GM21390 (cell line): ENCODE results near the gene SMCO3.

Experiments
- ATAC-seq: cut with Tn5 transposase; IDR thresholded peaks from one replicate; pipeline ENCODE4 v1.9.1; 2021; ENCODE audit not compliant: unreplicated experiment

SMCO3 gene

DNA sequence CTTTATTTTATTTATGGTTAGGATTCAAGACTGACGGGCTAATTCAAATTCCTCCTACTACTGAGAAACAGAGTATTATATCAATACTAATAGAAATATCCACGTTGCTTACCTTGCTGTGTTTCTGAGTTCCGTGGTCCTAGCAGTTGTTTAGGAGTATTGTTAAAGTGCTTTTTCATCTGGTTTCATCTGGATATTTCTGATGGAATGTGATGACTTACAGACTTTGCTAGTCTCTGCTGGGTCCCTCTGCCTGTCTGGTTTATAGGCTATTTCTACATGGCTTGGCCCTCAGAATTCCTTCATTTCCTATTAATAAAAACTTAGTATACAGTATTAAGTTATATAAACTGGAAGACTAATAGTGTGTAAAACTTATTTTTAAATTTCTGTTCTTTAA, at the start of gene SMCO3:
Gene SMCO3 (minus strand): TSS at position 169 of the 400 bp plus-strand sequence. CDS start 7,502 bp downstream, outside the sequence.
- no peak for ATAC-seq

DNA sequence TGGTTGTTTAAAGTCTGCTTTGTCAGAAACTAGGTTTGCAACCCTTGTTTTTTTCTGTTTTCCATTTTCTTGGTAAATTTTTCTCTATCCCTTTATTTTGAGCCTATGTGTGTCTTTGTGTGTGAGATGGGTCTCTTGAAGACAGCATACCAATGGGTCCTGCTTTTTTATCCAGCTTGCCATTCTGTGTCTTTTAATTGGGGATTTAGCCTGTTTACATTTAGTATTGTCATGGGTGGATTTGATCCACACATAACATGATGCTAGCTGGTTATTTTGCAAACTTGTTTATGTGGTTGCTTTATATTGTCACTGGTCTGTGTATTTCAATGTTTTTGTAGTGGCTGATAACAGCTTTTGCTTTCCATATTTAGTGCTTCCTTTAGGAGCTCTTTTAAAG, 46.5 kb upstream of the SMCO3 start:
- no peak for ATAC-seq

DNA sequence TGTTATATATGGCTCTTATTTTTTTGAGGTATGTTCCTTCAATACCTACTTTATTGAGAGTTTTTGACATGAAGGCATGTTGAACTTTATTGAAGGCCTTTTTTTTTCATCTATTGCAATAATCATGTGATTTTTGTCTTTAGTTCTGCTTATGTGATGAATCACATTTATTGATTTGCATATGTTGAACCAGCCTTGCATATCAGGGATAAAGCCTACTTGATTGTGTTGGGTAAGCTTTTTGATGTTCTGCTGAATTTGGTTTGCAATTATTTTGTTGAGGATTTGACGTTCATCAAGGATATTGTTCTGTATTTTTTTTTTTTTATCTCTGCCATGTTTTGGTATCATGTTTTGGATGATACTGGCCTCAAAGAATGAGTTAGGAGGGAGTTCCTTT, 44.5 kb upstream of the SMCO3 start:
- ATAC-seq = no peak

DNA sequence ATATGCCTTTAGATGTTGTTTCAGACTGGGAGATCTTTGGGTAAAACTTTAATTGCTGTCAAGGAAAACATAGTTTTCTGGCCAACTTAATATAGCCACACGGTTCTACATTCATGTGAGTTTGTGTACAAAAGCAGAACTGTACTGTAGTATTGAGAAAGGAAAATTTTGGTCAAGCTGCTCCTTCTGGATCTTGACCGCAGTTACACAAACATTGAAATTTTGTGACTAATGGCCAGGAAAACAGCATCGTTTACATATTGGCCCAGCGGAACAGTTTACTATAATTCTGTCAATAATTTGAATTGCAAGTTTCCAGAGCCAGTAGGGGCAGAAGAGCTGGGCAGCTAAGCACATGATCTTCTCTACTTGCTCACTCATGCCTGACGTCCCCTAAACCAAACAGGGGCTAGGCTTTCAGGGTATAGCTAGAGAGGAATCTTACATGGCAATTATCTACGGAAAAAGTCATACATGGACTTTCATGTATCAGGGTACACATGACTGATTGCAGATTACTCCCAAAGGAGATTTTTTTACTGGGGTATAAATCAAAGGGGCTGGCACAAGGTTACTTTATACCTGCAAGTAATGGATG, 40.7 kb upstream of the SMCO3 start:
- no peak for ATAC-seq

DNA sequence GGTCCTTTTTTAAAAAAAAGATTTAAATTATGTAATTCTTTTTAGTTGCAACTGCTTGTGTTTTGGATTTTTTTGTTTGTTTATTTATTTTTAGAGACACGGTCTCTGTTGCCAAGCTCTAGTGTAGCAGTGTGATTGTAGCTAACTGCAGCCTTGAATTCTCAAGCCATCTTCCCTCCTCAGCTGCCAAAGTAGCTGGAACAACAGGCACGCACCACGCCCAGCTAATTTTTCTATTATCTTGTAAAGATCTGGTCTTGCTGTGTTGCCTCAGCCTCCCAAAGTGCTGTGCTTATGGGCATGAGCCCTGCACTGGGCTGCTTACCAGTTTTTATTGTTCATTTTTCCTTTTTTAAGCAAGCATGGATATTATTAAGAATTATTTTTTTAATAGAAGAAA, 40.0 kb upstream of the SMCO3 start:
- ATAC-seq = no peak

DNA sequence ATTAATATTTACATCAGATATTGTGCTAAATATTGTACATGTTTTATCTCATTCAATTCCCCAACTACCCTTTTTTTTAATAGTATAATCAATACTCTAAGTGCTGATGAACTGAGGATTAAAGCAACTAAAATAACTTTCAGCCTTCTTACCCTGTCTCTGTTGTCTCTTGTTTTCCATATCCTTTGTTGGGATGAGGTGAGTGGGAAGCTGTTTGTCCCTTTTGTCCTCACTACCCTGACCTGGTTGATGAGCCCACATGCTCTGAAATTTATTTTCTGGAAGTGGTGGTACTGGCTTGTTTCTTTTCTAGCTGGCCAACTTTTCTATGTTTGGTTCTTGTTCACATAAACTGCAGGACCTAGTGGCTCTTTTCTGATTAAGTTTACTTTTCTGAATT, 38.9 kb upstream of the SMCO3 start:
- no peak for ATAC-seq

DNA sequence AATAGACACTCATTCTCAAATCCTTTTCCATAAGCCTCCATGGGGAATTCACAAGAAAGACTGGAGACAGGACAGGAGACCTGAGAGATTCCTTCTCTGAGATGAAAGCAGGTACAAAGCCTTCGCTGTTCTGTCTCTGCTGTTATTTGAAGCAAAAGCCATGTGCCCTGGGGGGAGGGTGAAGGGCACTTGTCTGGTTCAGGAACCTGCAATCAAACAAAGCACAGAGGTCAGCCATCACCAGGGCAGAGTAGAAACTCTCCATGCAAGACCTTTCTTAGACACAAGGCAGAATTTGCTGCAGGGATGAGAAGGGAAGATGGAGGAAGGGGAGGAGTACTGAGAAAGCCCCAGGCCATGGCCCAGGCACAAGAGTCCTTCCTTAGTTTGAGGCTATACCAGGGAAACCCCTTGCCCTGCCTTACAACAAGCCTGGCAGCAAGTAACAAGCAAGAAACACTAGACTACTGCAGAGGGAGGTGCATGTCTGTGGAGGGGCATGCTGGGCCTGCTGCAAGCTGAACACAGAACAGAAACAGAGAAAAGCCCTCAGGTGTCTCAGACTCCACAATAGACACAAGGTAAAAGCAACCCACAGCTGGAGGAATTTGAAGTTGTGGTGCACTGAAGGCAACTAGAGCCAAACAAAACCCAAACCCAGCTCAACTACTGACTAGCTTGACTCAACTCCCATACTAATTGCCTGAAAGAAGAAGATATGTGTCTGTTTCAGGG, 37.1 kb upstream of the SMCO3 start:
- ATAC-seq = peak; percentile 84

DNA sequence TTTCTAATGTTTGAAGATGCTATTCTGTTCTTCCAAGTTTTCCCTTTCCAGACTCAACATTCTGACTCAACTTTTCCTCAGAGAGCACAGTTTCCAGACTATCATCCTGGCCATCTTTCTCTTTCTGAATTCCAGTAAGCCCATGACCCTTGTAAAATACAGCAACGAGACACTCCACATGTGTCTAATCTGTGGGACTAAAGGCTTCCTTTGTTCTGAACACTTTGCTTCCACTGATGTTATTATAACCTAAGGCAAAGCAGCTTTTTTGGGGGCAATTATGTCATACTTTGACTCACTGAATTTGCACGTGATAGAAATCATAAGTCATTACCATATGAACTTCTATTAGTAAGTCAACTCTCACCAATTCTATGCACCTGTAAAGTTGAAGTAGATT, 35.7 kb upstream of the SMCO3 start:
- ATAC-seq = no peak

DNA sequence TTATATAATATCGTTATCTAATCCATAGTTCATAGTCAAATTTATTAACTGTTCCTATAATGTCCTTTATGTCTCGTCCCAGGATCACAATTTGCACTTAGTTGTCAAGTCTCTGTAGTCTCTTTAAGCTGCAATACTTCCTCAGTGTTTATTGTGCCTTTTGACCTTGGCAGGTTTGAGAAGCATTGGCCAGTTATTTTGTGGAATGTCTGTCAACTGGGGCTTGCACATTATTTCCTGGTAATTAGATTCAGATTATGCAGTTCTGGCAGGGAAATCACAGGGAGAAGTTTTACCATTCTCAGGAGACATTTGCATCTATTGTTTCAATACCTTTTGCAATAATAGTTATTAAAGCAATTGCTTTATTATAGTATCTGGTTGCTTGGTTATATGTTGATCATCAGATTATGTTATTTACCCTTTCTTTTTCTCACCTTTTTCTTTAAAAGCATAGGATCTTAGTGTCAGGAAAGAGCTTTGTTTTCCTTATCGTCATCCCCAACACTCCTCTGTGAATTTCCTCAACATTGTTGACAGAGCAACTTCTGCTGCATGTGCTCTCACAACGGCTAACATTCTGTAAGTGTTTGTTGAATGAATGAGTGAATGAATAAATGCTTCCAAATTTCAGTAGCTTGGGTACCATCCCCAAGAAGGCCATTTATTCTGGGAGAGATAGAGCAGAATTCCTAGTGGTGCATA, 33.0 kb upstream of the SMCO3 start:
- ATAC-seq = no peak

DNA sequence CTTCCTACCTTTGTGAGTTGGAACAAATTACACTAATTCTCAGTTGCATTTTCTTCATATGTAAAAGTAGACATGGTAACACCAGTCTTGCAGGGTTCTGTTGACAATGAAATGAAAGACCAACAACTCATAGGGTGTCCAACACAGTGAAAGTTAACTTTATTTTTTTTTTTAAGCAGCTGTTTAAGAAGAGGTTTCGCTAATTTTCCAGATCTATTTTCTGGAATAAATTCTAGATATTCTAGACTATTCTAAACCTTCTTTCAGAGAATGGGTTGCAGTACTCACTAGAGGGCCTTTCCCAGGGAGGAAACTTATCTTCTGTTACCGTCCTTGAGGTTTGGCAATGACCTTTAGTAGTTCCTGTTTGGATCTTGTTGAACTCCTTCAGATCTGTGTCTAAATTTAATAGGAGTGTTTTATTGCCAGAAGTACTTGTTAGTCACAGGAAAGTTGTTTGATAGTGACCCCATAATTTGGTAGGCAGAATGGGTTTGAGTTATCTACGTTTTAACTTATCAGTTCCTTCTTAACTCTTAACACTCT, 32.1 kb upstream of the SMCO3 start:
- no peak for ATAC-seq

DNA sequence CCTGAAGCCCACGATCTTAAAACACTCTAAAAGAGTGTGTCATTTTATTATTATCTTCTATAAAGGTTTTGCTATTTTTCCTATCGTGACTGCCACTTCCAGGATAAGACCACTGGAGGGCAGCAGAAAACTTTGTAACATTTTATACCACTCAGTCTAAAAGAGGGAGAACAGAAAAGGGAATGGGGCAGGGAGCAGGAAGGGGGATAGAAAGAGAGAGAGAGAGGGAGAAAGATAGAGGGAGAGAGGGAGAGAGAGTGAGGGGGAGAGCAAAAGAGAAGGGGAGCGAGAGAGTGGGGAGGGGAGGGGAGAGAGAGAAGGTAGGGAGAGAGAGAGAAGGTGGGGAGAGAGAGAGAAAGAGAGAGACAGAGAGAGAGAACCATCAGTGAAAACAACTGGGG, 31.4 kb upstream of the SMCO3 start:
- peak; percentile 67 for ATAC-seq

DNA sequence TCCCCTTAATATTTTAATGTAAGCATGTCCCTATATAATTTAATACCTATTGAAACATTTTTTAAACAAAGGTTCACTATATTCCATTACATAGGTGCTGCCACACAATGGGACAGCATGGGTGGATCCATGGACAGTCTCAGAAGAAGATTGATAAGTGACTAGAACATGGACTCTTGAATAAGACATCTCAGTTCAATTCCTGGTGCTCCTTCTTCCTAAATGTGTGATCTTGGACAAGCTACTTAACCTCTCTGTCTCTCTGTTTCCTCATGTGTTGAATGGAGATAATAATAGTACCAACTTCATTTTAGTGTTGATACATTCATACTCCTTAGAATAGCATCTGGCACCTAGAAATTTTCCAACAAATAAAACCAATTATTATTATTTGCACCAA, 30.4 kb upstream of the SMCO3 start:
- no peak for ATAC-seq

DNA sequence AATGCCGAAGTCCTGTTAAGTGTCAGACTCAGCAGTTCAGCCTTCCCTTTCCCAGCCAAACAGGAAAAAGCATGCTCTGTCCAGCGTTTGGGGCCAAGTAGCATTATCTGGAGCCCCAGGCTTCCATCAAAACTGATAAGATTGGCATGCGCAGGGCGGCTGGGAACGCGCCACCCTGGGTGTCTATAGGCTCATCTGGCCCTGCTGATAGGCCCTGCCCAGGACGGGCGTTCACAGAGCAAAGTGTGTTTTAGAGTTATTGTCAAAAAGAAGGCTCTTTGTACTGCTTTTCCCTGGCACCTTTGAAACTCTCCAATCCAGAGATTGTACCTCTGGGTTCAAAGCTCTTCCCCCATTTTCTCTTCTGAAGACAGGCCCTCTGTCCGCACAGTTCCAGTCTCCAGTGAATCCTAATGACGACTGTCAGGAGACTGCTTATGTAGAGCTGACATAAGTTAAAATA, 29.5 kb upstream of the SMCO3 start, which contains the start of gene ART4:
Gene ART4 (minus strand): TSS at position 102 of the 463 bp plus-strand sequence. CDS start 413 bp downstream, outside the sequence.
- ATAC-seq = no peak

DNA sequence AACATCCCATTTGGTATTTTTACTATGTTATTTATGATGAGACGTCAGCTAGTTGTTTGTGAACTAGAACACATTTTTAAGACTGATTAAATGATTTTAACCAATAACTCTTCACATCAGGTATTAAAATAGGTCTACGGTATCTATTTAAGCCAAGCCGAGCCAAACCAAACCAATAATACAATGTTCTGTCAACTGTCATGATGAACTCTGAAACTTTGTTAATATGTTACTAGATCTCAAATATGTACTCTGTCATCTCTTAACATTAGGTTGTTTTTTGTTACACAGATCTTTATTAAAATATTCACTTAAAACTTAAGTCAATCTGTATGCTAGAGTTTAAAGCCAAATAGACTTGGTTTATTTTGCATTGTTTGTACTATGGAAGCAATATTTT, 28.3 kb upstream of the SMCO3 start:
- ATAC-seq = no peak

DNA sequence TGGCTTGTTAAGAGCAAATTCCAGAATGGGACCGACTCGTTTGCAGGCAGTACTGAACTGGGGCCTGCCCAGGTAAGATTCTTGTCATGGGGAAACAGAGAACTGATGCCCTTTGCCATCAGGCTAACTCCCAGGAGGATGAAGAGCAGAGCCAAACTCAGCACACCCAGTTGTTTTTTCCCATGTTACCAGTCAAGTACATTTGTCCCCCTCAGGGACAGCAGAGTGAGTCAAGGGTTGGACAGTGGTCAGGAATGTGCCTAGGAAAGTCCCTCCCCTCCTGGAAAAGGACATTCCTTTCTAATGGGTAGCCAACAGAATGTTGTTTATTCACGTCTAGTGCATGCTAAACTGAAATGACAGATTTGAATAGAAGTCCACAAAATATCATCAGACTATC, 27.8 kb upstream of the SMCO3 start:
- no peak for ATAC-seq

DNA sequence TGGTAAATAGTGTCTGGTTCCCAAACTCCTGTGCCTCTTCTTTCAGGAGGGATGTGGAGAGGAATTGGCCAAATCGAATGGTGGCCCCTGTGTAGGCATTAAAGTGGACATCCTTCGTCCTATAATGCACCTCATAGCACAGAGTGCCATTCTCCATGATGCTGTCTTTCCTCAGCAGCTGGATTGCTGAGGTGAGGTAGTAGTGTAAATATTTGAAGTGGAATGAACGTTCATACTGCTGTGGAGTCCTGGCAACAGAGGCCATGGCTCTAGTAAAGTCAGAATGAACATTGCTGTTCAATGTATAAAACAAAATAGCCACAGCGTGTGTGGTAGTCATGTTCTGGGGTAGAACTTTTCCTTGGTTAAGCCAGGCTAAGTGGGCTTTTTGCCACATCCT, 26.6 kb upstream of the SMCO3 start:
- ATAC-seq = no peak

DNA sequence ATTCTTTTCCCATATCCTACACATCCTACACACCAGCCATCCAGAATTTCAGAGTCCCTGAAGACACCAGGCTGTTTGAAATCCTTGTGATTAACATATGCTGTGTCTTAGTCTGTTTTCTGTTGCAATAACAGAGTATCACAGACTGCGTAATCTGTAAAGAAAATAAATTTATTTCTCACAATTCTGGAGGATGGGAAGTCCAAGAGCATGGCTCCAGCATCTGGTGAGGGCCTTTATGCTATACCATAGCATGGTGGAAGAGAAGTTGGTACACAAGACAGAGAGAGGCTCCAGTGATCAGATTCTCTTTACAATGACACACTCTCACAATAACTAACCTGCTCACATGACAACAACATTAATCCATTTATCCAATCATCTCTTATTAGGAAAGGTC, 25.3 kb upstream of the SMCO3 start:
- ATAC-seq = no peak

DNA sequence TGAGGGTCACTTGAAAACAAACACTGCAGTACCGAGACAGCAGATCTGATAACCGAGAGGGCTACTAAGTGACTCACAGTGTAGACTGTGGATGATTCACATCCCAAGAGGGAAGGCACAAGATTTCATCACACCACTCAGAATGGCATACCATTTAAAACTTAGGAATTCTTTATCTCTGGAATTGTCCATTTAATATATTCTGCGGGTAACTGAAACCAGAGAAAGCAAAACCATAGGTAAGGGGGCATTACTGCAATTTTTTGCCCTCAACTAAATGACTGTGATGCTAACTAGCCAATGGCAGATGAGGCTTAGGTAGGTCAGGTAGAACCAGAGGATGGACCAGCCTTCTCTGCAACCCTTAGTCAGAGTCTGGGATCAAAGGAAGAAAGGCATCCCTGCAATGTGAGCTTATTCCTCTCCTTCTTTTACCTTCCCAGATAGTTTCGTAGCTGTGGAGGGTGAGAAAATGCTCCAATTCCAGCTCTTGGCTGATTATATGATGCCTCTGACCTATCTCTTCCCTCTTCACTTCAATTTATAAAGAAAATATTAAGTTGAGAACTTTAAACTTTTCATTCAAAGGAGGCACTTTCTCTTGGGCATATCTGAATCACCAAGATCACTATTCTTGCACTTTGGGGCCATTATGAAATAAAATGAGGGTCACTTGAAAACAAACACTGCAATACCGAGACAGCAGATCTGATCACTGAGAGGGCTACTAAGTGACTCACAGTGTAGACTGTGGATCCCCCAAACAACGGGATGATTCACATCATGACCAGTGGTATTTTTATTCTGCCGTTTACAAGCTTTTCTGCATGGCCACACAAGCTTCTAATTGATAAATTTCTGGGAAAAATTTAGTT, 22.6 kb upstream of the SMCO3 start:
- ATAC-seq = no peak

DNA sequence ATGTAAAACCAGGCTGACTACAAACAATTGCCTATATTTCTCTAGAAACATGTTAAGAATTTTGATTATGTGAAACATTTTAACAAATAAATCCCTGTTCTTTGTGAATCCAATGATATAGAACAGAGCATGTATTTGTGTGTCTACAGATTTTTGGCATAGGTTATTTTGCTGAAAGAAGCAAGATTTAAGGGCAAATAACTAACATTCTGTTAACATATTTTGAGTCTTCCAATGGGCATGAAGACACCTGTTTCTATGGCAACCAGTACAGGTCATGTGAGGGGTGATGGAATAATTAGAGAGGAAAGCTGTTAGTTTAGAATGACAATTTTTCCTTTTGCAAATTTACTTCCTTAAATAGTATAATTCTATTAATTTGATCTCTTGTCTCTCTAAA, 20.5 kb upstream of the SMCO3 start:
- no peak for ATAC-seq

DNA sequence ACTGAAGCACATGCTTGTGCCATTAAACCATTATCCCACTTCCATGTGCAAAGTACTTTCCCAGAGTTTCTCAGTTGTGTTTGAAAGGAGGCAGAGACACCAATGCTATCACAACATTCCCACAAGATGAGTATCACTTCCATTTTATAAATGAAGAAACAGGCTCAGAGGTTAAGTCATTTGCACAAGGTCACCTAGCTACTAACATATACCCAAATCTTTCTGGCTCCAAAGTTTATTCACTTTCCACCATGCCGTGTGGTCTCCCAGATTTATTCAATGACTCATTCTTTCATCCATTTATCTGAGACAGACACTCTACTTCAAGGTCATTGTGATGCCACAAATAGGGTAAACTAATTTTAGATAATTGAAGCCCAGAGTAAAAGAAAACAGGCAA, 20.0 kb upstream of the SMCO3 start:
- no peak for ATAC-seq

DNA sequence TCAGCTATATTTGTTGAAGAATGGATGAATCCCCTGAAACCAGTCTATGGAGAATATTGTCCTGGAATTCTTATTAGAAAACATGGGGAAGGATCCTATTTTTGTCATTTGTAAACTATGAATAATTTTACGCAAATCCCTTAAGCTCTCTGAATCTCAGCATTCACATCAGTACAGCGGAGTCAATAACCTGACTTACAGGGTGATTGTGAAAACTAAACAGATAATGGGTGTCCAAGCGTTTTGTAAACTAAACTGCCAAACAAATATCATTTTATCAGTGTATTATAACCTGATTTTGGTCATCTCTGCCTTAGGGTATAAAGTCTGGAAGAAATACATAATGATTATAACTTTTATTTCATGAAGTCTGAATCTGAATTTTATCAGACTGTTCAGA, 19.4 kb upstream of the SMCO3 start:
- no peak for ATAC-seq
